SKM-1 treated with dmso at 0.1 percent for 144 hours (cell line): ENCODE measurements around the gene ROBO3.

Experiments
- DNase-seq: peaks from one replicate; lab custom pipeline; 2025; ENCODE audit not compliant: unreplicated experiment; lab: John Stamatoyannopoulos, UW

ROBO3 gene

GRCh38 chr11:124917115-124917637 lies 51.9 kb downstream of the ROBO3 start:
- DNase-seq, result no peak

- DNase-seq, result no peak
Measured at GRCh38 chr11:124918950-124919349, 53.7 kb downstream of the ROBO3 start, which contains the start of gene HEPN1. TSS of gene HEPN1 (plus strand) at chr11:124919250.

GRCh38 chr11:124919898-124920297 lies 54.7 kb downstream of the ROBO3 start:
- DNase-seq, result no peak

GRCh38 chr11:124920356-124920755 lies 55.1 kb downstream of the ROBO3 start:
- no peak for DNase-seq

- no peak for DNase-seq
Measured at GRCh38 chr11:124920870-124921609, 55.8 kb downstream of the ROBO3 start.

- DNase-seq, result no peak
Measured at GRCh38 chr11:124922831-124923230, 57.6 kb downstream of the ROBO3 start.

- DNase-seq, result no peak
Measured at GRCh38 chr11:124923296-124923695, 58.1 kb downstream of the ROBO3 start.

GRCh38 chr11:124928942-124929665 lies 63.9 kb downstream of the ROBO3 start:
- DNase-seq, result no peak

GRCh38 chr11:124930799-124931198 lies 65.6 kb downstream of the ROBO3 start:
- no peak for DNase-seq
